22Rv1 (cell line): Measurements from ENCODE around the gene SP110.

Experiments used
- CTCF ChIP-seq: fragments of 450-650 bp; IDR thresholded peaks from 2 replicates; pipeline ENCODE4 v1.5.1; 2017; ENCODE audit warnings: mild to moderate bottlenecking
- ZFX ChIP-seq: fragments of 450-650 bp; IDR thresholded peaks from 2 replicates; pipeline ENCODE4 v1.6.1; 2017; ENCODE audit warnings: antibody characterized with exemption, borderline replicate concordance

- no peak for TF ChIP-seq CTCF
- TF ChIP-seq ZFX: no peak
Observed at GRCh38 chr2:230218421-230218820, 1.4 kb downstream of the SP110 start.
